PC-9 (cell line): ENCODE data around the gene NEIL3. TPM values are rescaled to one million over a fixed set of nuclear protein-coding genes. Genes with fewer than 3 reads are reported as not detected.

ENCODE experiments used
- BruUV-seq: library from RNA; stranded (reverse); fragments of 400-500 nt; replicated peaks from 2 replicates; lab custom pipeline; 2021; lab: Mats Ljungman, UMichigan
- CTCF ChIA-PET: fragments of 300-600 bp; sonication (Branson Sonifier 250); formaldehyde crosslinking; loops from one replicate; lab custom pipeline; 2022; ENCODE audit warnings: antibody characterized with exemption; lab: Charles Lee
- POLR2A ChIA-PET: fragments of 300-600 bp; sonication (Branson Sonifier 250); formaldehyde crosslinking; loops from one replicate; lab custom pipeline; 2022; ENCODE audit warnings: antibody characterized with exemption; ENCODE audit not compliant: unreplicated experiment; lab: Charles Lee
- DNase-seq, 2 experiments: peaks; one replicate each; pipeline versions ENCODE4 v3.0.0 to v3.0.0-alpha.2; 2015 to 2022; ENCODE audit warnings: mixed read lengths in 1 of 2
- H2AFZ ChIP-seq: fragments of 200-600 bp; sonication (generic); 2 replicates; pipeline ENCODE4 v1.8.1; 2017; ENCODE audit warnings: antibody characterized with exemption
- H3F3A ChIP-seq: fragments of 200-600 bp; sonication (generic); 2 replicates; pipeline ENCODE4 v1.8.1; 2017; ENCODE audit warnings: antibody characterized with exemption, mild to moderate bottlenecking, low read depth; ENCODE audit not compliant: insufficient read depth
- H3K27ac ChIP-seq: fragments of 200-600 bp; sonication (generic); 2 replicates; pipeline ENCODE4 v1.6.1; 2016; ENCODE audit warnings: mixed run types
- H3K27me3 ChIP-seq: fragments of 200-600 bp; sonication (generic); 2 replicates; pipeline ENCODE4 v1.6.1; 2016; ENCODE audit warnings: low read depth, mixed run types; ENCODE audit not compliant: insufficient read depth
- H3K36me3 ChIP-seq: fragments of 200-600 bp; sonication (generic); 2 replicates; pipeline ENCODE4 v1.6.1; 2016; ENCODE audit warnings: low read depth, mixed run types
- H3K4me1 ChIP-seq: fragments of 200-600 bp; sonication (generic); replicated peaks from 2 replicates; pipeline ENCODE4 v1.6.1; 2016; ENCODE audit warnings: mixed run types; ENCODE audit not compliant: insufficient read depth
- H3K4me2 ChIP-seq: fragments of 200-600 bp; sonication (generic); 2 replicates; pipeline ENCODE4 v1.6.1; 2017; ENCODE audit warnings: mixed run types
- H3K4me3 ChIP-seq: fragments of 200-600 bp; sonication (generic); 2 replicates; pipeline ENCODE4 v1.6.1; 2016; ENCODE audit warnings: mixed run types
- H3K79me2 ChIP-seq: fragments of 200-600 bp; sonication (generic); 2 replicates; pipeline ENCODE4 v1.6.1; 2017; ENCODE audit warnings: low read depth, mixed run types
- H3K9me2 ChIP-seq: fragments of 200-600 bp; sonication (generic); 2 replicates; pipeline ENCODE4 v1.8.1; 2017; ENCODE audit warnings: mild to moderate bottlenecking; ENCODE audit not compliant: insufficient read depth
- H3K9me3 ChIP-seq: fragments of 200-600 bp; sonication (generic); 2 replicates; pipeline ENCODE4 v1.8.1; 2016; ENCODE audit warnings: low read depth; ENCODE audit not compliant: insufficient read depth
- H4K20me1 ChIP-seq: fragments of 200-600 bp; sonication (generic); 2 replicates; pipeline ENCODE4 v1.8.1; 2017; ENCODE audit not compliant: insufficient read depth
- CTCF ChIP-seq: fragments of 200-600 bp; sonication (generic); conservative IDR thresholded peaks from 2 replicates; pipeline ENCODE4 v1.6.1; 2017; ENCODE audit warnings: mixed run types, antibody characterized with exemption, mild to moderate bottlenecking, moderate library complexity
- EZH2 ChIP-seq: fragments of 200-600 bp; sonication (generic); IDR thresholded peaks from 2 replicates; pipeline ENCODE4 v1.8.0; 2017; ENCODE audit warnings: antibody characterized with exemption, low read depth
- intact Hi-C: fragments of 100-400 bp; cut with micrococcal nuclease; formaldehyde crosslinking; loops from one replicate; pipeline ENCODE4 v1.10.0; 2022; ENCODE audit not compliant: unreplicated experiment
- total RNA-seq: library from RNA; stranded (reverse); gene quantifications from 2 replicates; pipeline ENCODE4 v1.2.3, GENCODE V29; 2021

NEIL3 gene
- total RNA-seq, 1 experiment from 2014 or later: 16.2 TPM

GRCh38 chr4:177400030-177400429 lies 90.4 kb downstream of the NEIL3 start:
- Histone ChIP-seq H3K4me2 (no peak overlapping the region), H4K20me1 (no peaks in the 10 kb centered on the region), H3K27ac (no peak overlapping the region), H3K9me2 (no peaks in the 10 kb centered on the region), H3K36me3 (no peaks in the 10 kb centered on the region), H3K4me1 (no peaks in the 10 kb centered on the region), H3K4me3 (no peak overlapping the region), H3F3A (no peaks in the 10 kb centered on the region), H3K9me3 (no peaks in the 10 kb centered on the region), H3K79me2 (no peaks in the 10 kb centered on the region), H3K27me3 (no peaks in the 10 kb centered on the region), H2AFZ (no peak overlapping the region)
- no peak for DNase-seq
- BruUV-seq: no TSS peak
- intact Hi-C loops: no loop called here
- ChIA-PET CTCF (no interaction called here), POLR2A (no interaction called here)
- no peak for TF ChIP-seq EZH2
- no peak for TF ChIP-seq CTCF

DNA sequence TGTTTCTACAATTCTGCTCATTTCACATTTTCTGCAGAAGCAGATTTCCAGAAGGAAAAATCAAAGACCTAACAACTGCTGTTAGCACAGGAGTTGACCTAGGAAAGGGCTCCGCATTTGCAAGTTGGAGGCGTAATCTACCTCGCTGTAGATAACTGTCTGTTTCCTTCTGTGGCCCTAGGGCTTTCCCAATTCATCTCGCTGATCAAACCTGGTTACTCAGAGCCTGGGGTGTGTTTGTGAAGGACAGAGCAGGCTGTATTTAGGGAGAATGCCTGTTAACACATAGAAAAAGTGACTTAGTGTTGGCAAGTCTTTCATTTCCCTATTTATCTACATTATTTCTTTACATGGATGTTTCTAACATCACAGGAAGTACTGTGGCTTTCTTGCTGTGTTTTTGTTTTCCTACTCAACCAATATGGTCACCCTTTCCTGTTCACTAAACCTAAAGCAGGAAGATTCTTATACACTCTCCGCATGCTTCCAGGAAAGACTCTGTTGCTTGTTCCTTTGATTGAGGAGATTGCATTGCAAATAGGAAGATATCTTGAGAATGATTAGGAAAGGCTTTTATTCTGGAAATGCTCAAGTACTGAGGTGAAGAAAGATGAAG lies 92.1 kb downstream of the NEIL3 start:
- H3K9me3 ChIP-seq: no peaks in the 10 kb centered on the region
- no peaks in the 10 kb centered on the region for H3K27me3 ChIP-seq
- no peaks in the 10 kb centered on the region for H4K20me1 ChIP-seq
- TF ChIP-seq EZH2 (no peak), CTCF (no peak)
- no peak for DNase-seq
- H3K4me2 ChIP-seq: no peak overlapping the region
- H3K9me2 ChIP-seq: no peaks in the 10 kb centered on the region
- H3F3A ChIP-seq: no peaks in the 10 kb centered on the region
- no peaks in the 10 kb centered on the region for H3K4me1 ChIP-seq
- intact Hi-C loops: no loop called here
- CTCF ChIA-PET: no interaction called here
- POLR2A ChIA-PET: no interaction called here
- no peak overlapping the region for H3K27ac ChIP-seq
- H3K36me3 ChIP-seq: no peaks in the 10 kb centered on the region
- H3K79me2 ChIP-seq: no peaks in the 10 kb centered on the region
- no TSS peak for BruUV-seq
- H3K4me3 ChIP-seq: no peak overlapping the region
- H2AFZ ChIP-seq: no peak overlapping the region

GRCh38 chr4:177403746-177404145 lies 94.1 kb downstream of the NEIL3 start:
- Histone ChIP-seq H3K27ac (no peak overlapping the region), H3K36me3 (no peaks in the 10 kb centered on the region), H3K79me2 (no peaks in the 10 kb centered on the region), H3K4me1 (no peaks in the 10 kb centered on the region), H3K4me3 (no peak overlapping the region), H3K9me2 (no peaks in the 10 kb centered on the region), H4K20me1 (no peaks in the 10 kb centered on the region), H3K9me3 (no peaks in the 10 kb centered on the region), H3K4me2 (no peak overlapping the region), H2AFZ (no peak overlapping the region), H3F3A (no peaks in the 10 kb centered on the region), H3K27me3 (no peaks in the 10 kb centered on the region)
- DNase-seq: no peak
- intact Hi-C loops: no loop called here
- TF ChIP-seq EZH2: no peak
- POLR2A ChIA-PET: interaction anchor here (0.7 kb wide), 1 partner anchor 316 kb away, joined by 7 read pairs; no protein-coding TSS in a partner anchor
- CTCF ChIA-PET: no interaction called here
- no TSS peak for BruUV-seq

GRCh38 chr4:177404342-177404741 lies 94.7 kb downstream of the NEIL3 start:
- no peaks in the 10 kb centered on the region for H3K9me2 ChIP-seq
- H4K20me1 ChIP-seq: no peaks in the 10 kb centered on the region
- TF ChIP-seq EZH2 (no peak), CTCF (no peak)
- no peaks in the 10 kb centered on the region for H3K79me2 ChIP-seq
- no peaks in the 10 kb centered on the region for H3F3A ChIP-seq
- ChIA-PET CTCF (no interaction called here), POLR2A (no interaction called here)
- H2AFZ ChIP-seq: no peak overlapping the region
- no peak overlapping the region for H3K27ac ChIP-seq
- no peaks in the 10 kb centered on the region for H3K27me3 ChIP-seq
- H3K9me3 ChIP-seq: no peaks in the 10 kb centered on the region
- H3K4me2 ChIP-seq: no peak overlapping the region
- intact Hi-C loops: no loop called here
- H3K4me3 ChIP-seq: no peak overlapping the region
- no TSS peak for BruUV-seq
- no peak for DNase-seq
- no peaks in the 10 kb centered on the region for H3K4me1 ChIP-seq
- no peaks in the 10 kb centered on the region for H3K36me3 ChIP-seq
